ENCODE measurements around the gene CAMK2N1.

DNA sequence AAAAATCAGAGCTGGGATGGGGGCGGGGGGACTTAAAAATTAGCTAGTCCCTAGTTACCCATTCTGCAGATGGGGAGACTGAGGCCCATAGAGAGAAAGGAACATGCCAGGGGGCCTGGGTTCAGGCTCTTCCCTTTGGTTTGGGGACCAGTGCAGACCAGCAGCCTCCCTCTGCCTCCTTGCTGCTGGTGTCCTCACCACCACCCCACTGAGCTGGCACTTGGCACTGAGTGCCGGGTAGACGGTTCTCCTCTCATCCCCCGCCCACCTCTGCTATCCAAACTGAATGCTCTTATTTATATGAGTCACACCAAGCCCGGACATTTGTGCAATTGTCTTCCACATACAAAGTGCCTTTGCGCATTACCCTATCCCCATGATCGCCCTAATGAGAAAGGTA, 39.2 kb downstream of the CAMK2N1 start:
- TF ChIP-seq, protein P1, sequence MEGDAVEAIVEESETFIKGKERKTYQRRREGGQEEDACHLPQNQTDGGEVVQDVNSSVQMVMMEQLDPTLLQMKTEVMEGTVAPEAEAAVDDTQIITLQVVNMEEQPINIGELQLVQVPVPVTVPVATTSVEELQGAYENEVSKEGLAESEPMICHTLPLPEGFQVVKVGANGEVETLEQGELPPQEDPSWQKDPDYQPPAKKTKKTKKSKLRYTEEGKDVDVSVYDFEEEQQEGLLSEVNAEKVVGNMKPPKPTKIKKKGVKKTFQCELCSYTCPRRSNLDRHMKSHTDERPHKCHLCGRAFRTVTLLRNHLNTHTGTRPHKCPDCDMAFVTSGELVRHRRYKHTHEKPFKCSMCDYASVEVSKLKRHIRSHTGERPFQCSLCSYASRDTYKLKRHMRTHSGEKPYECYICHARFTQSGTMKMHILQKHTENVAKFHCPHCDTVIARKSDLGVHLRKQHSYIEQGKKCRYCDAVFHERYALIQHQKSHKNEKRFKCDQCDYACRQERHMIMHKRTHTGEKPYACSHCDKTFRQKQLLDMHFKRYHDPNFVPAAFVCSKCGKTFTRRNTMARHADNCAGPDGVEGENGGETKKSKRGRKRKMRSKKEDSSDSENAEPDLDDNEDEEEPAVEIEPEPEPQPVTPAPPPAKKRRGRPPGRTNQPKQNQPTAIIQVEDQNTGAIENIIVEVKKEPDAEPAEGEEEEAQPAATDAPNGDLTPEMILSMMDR (IDR thresholded peaks at IDR 0.05), result no peak
- TF ChIP-seq POLR2A (IDR thresholded peaks at IDR 0.05), result no peak

All from heart left ventricle (tissue), 13 donors.